NCI-H2171 treated with DMSO at 0.1 percent for 48 hours (cell line): ENCODE measurements around the gene JADE2.

Source experiments
- DNase-seq: peaks from one replicate; lab custom pipeline; 2025; lab: John Stamatoyannopoulos, UW

Gene JADE2

GRCh38 chr5:134530301-134531077 lies 5.0 kb downstream of the JADE2 start:
- no peak for DNase-seq

GRCh38 chr5:134533115-134533815 lies 7.8 kb downstream of the JADE2 start:
- no peak for DNase-seq

GRCh38 chr5:134534058-134534725 lies 8.7 kb downstream of the JADE2 start:
- no peak for DNase-seq

GRCh38 chr5:134534726-134535110 lies 9.2 kb downstream of the JADE2 start:
- DNase-seq: no peak

GRCh38 chr5:134536876-134537275 lies 11.4 kb downstream of the JADE2 start:
- no peak for DNase-seq

GRCh38 chr5:134537297-134537696 lies 11.8 kb downstream of the JADE2 start:
- DNase-seq: no peak

GRCh38 chr5:134538296-134538695 lies 12.8 kb downstream of the JADE2 start:
- DNase-seq: no peak

GRCh38 chr5:134539732-134540131 lies 14.3 kb downstream of the JADE2 start:
- DNase-seq: no peak

GRCh38 chr5:134540747-134541733 lies 15.6 kb downstream of the JADE2 start:
- no peak for DNase-seq

- DNase-seq: no peak
Measured at GRCh38 chr5:134541736-134542376, 16.4 kb downstream of the JADE2 start.

- DNase-seq: no peak
Measured at GRCh38 chr5:134543820-134544614, 18.5 kb downstream of the JADE2 start.

- DNase-seq: peak; percentile 15
Measured at GRCh38 chr5:134545070-134545868, 19.8 kb downstream of the JADE2 start.

GRCh38 chr5:134547066-134547465 lies 21.6 kb downstream of the JADE2 start:
- no peak for DNase-seq

- no peak for DNase-seq
Measured at GRCh38 chr5:134547579-134547978, 22.1 kb downstream of the JADE2 start.

- no peak for DNase-seq
Measured at GRCh38 chr5:134547999-134548658, 22.7 kb downstream of the JADE2 start.

- DNase-seq: no peak
Measured at GRCh38 chr5:134549714-134550113, 24.2 kb downstream of the JADE2 start.

- no peak for DNase-seq
Measured at GRCh38 chr5:134550271-134551214, 25.1 kb downstream of the JADE2 start.

- DNase-seq: no peak
Measured at GRCh38 chr5:134551901-134552300, 26.4 kb downstream of the JADE2 start.
